SHP77 treated with DMSO at 0.1 percent for 48 hours (cell line): ENCODE data around the gene ARFGAP1.

Experiments used
- DNase-seq: peaks from one replicate; lab custom pipeline; 2025; lab: John Stamatoyannopoulos, UW

The ARFGAP1 gene

GRCh38 chr20:63319164-63320040 is 46.8 kb downstream of the ARFGAP1 start:
- DNase-seq: no peak

GRCh38 chr20:63320041-63320511 is 47.5 kb downstream of the ARFGAP1 start:
- DNase-seq: no peak

- no peak for DNase-seq
Measured at GRCh38 chr20:63320616-63321147, 48.1 kb downstream of the ARFGAP1 start.

GRCh38 chr20:63321148-63321831 is 48.7 kb downstream of the ARFGAP1 start:
- no peak for DNase-seq

- DNase-seq: no peak
Measured at GRCh38 chr20:63322146-63322932, 49.7 kb downstream of the ARFGAP1 start.

- no peak for DNase-seq
Measured at GRCh38 chr20:63322933-63323273, 50.3 kb downstream of the ARFGAP1 start.

GRCh38 chr20:63323357-63323981 is 50.9 kb downstream of the ARFGAP1 start:
- DNase-seq: no peak

- DNase-seq: no peak
Measured at GRCh38 chr20:63325021-63325471, 52.4 kb downstream of the ARFGAP1 start.

GRCh38 chr20:63325554-63326313 is 53.1 kb downstream of the ARFGAP1 start:
- DNase-seq: no peak

- no peak for DNase-seq
Measured at GRCh38 chr20:63326314-63327230, 54.0 kb downstream of the ARFGAP1 start.

GRCh38 chr20:63327231-63327745 is 54.7 kb downstream of the ARFGAP1 start:
- DNase-seq: no peak

GRCh38 chr20:63328026-63328700 is 55.5 kb downstream of the ARFGAP1 start:
- no peak for DNase-seq

- DNase-seq: no peak
Measured at GRCh38 chr20:63328718-63329275, 56.2 kb downstream of the ARFGAP1 start.

- DNase-seq: no peak
Measured at GRCh38 chr20:63329331-63330083, 56.9 kb downstream of the ARFGAP1 start.

GRCh38 chr20:63330084-63330760 is 57.6 kb downstream of the ARFGAP1 start:
- no peak for DNase-seq

- no peak for DNase-seq
Measured at GRCh38 chr20:63330940-63331339, 58.3 kb downstream of the ARFGAP1 start.

- no peak for DNase-seq
Measured at GRCh38 chr20:63331741-63332400, 59.3 kb downstream of the ARFGAP1 start.
